ENCODE measurements around the gene PKP1. TPM values are rescaled to one million over a fixed set of nuclear protein-coding genes. Genes with fewer than 3 reads are reported as not detected.

Gene PKP1
- total RNA-seq, 1 experiment from 2014 or later, result 0.30 TPM

DNA sequence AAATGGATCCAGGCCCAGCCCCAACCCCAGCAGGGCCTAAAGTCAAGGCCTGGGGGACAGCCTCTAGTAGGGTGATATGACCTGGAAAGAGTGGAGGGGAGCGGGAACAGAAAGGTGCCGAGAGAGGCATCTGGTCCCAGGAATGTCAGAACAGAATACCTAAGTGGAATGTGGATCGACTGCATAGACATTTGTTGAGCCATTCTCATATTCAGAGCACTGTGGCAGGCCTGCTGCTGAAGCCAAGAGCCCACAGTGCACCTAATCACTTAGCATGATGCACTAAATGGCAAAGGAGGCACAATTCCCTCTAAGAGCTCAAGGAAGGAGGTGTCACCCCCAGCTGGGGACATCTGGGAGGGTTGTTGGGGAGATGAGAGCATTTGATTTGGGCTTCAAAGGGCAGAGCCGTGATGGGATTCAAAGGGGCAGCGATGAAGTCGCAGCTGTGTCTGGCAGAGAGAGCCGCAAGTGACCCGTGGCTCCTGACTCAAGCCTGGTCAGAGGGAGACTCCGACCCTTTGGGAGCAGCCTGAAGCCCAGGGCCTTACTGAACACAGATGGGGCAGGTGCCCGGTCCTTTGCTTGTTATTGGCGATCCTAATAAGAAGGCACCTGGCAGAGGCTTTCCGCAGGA, 8.6 kb upstream of the PKP1 start:
- DNase-seq (ENCODE audit: unreplicated experiment), result no peak
- Mint-ChIP-seq H3K27ac (ENCODE audit: low read depth, unreplicated experiment) (peak overlapping the region; percentile 79), H3K27me3 (ENCODE audit: insufficient read depth, unreplicated experiment) (no peaks in the 10 kb centered on the region), H3K4me1 (ENCODE audit: insufficient read depth, unreplicated experiment) (peaks cover 52% of the 10 kb centered on the region), H3K4me3 (ENCODE audit: unreplicated experiment) (no peak overlapping the region), H3K36me3 (ENCODE audit: insufficient read depth, unreplicated experiment) (peaks cover 6% of the 10 kb centered on the region), H3K9me3 (ENCODE audit: unreplicated experiment) (no peaks in the 10 kb centered on the region)
- no peak for TF ChIP-seq CTCF (IDR thresholded peaks at IDR 0.05; ENCODE audit: unreplicated experiment)
- intact Hi-C loops (cut with micrococcal nuclease), result loop anchor here (1.0 to 2.0 kb wide), 4 partner anchors 8 to 37 kb away; no protein-coding TSS in a partner anchor
- ChIA-PET CTCF (interaction anchor here (0.6 to 22.1 kb wide), 16 partner anchors 9 to 238 kb away, joined by 3 to 415 read pairs (median 7); partner anchors contain the start of gene PKP1), POLR2A (interaction anchor here (0.6 to 46.7 kb wide), 15 partner anchors 8 to 540 kb away, joined by 3 to 3819 read pairs (median 5); partner anchors contain the start of genes INAVA, PHLDA3 and PKP1)
- no TSS peak for BruUV-seq (replicated peaks)

DNA sequence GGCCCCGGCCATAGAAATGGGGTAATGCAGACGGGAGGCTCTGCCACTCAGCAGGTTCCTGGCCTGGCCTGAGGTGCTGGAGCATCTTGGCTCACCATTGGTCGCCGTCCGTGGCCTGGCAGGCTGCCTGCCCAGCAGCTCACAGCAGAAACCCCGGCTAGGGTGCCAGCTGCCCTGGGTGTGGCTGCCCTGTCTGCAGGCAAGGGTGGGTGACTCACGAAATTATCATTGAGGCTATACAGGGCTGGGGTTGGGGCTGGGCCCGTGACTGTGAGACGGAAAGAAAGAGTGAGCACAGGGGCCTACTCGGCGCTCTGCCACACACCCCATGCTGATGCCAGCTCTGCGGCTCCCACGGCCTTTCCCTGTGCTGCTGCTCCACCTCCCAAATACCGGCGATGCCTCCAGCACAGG, 8.0 kb upstream of the PKP1 start:
- H3K4me3 Mint-ChIP-seq (ENCODE audit: unreplicated experiment), result no peak overlapping the region
- peaks cover 6% of the 10 kb centered on the region for H3K36me3 Mint-ChIP-seq (ENCODE audit: insufficient read depth, unreplicated experiment)
- no peak for TF ChIP-seq CTCF (IDR thresholded peaks at IDR 0.05; ENCODE audit: unreplicated experiment)
- H3K4me1 Mint-ChIP-seq (ENCODE audit: insufficient read depth, unreplicated experiment), result peaks cover 53% of the 10 kb centered on the region
- intact Hi-C loops (cut with micrococcal nuclease), result loop anchor here (1.0 to 2.0 kb wide), 4 partner anchors 9 to 36 kb away; no protein-coding TSS in a partner anchor
- peak overlapping the region; percentile 79 for H3K27ac Mint-ChIP-seq (ENCODE audit: low read depth, unreplicated experiment)
- no TSS peak for BruUV-seq (replicated peaks)
- no peaks in the 10 kb centered on the region for H3K27me3 Mint-ChIP-seq (ENCODE audit: insufficient read depth, unreplicated experiment)
- H3K9me3 Mint-ChIP-seq (ENCODE audit: unreplicated experiment), result no peaks in the 10 kb centered on the region
- ChIA-PET CTCF (interaction anchor here (0.6 to 22.1 kb wide), 21 partner anchors 10 to 238 kb away, joined by 3 to 415 read pairs (median 5); partner anchors contain the start of gene PKP1), POLR2A (interaction anchor here (0.6 to 46.7 kb wide), 17 partner anchors 9 to 540 kb away, joined by 3 to 3819 read pairs (median 5); partner anchors contain the start of genes INAVA, PHLDA3 and PKP1)
- DNase-seq (ENCODE audit: unreplicated experiment), result peak; percentile 100

DNA sequence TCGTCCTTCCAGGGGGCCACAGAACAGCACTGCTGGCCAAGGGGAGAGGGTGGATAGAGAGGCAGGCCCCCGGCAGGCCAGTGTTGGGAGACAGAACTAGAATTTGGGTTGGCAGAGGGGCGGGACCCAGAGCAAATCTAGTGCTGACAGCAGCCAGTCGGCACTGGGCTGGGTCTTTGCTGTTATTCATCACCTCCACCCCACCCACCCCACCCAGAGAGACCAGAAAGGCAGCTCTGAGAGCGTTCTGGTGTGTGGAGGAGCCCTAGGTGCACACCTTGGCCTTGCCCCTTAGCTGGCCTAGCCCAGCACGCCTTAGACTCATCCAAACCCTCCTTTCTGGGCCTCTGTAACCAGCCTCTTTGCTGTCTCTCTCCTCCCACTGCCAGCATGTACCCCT, 6.4 kb upstream of the PKP1 start:
- ChIA-PET CTCF (interaction anchor here (0.6 to 22.1 kb wide), 11 partner anchors 11 to 173 kb away, joined by 3 to 415 read pairs (median 13); partner anchors contain the start of gene PKP1), POLR2A (interaction anchor here (0.6 to 46.7 kb wide), 6 partner anchors 11 to 662 kb away, joined by 3 to 3819 read pairs (median 48); partner anchors contain the start of gene PKP1)
- Mint-ChIP-seq H3K27me3 (ENCODE audit: insufficient read depth, unreplicated experiment) (no peaks in the 10 kb centered on the region), H3K9me3 (ENCODE audit: unreplicated experiment) (no peaks in the 10 kb centered on the region), H3K4me1 (ENCODE audit: insufficient read depth, unreplicated experiment) (peaks cover 56% of the 10 kb centered on the region), H3K27ac (ENCODE audit: low read depth, unreplicated experiment) (peak overlapping the region; percentile 79), H3K36me3 (ENCODE audit: insufficient read depth, unreplicated experiment) (peaks cover 6% of the 10 kb centered on the region), H3K4me3 (ENCODE audit: unreplicated experiment) (no peak overlapping the region)
- DNase-seq (ENCODE audit: unreplicated experiment), result no peak
- TF ChIP-seq CTCF (IDR thresholded peaks at IDR 0.05; ENCODE audit: unreplicated experiment), result no peak
- BruUV-seq (replicated peaks), result no TSS peak
- intact Hi-C loops (cut with micrococcal nuclease), result no loop called here

DNA sequence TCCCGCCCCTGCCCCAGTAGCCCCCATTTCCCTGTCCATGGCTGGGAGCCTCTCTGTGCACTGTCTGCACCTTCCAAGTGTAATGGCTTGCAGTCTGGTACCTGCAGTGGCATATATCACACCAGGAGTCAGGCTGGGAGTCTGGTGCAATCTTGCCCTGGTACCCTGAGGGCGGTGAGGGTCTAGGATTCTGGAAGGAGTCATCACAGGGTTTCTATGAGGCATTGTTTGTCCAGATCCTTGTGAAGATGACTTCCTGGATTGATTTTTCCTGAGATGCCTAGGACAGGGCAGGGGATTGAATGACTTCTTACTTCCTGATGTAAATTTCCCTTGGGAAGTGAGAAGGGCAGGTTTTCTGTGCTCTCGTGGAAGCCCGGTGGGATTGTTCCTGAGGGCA, 5.9 kb upstream of the PKP1 start:
- peaks cover 6% of the 10 kb centered on the region for H3K36me3 Mint-ChIP-seq (ENCODE audit: insufficient read depth, unreplicated experiment)
- H3K4me1 Mint-ChIP-seq (ENCODE audit: insufficient read depth, unreplicated experiment), result peaks cover 56% of the 10 kb centered on the region
- H3K27me3 Mint-ChIP-seq (ENCODE audit: insufficient read depth, unreplicated experiment), result no peaks in the 10 kb centered on the region
- no peak for TF ChIP-seq CTCF (IDR thresholded peaks at IDR 0.05; ENCODE audit: unreplicated experiment)
- no peak overlapping the region for H3K4me3 Mint-ChIP-seq (ENCODE audit: unreplicated experiment)
- POLR2A ChIA-PET, result interaction anchor here (3.7 to 46.7 kb wide), 3 partner anchors 11 to 22 kb away, joined by 90 to 3819 read pairs (median 97); partner anchors contain the start of gene PKP1
- no TSS peak for BruUV-seq (replicated peaks)
- intact Hi-C loops (cut with micrococcal nuclease), result no loop called here
- no peaks in the 10 kb centered on the region for H3K9me3 Mint-ChIP-seq (ENCODE audit: unreplicated experiment)
- no peak for DNase-seq (ENCODE audit: unreplicated experiment)
- CTCF ChIA-PET, result interaction anchor here (1.2 to 22.1 kb wide), 7 partner anchors 10 to 84 kb away, joined by 3 to 415 read pairs (median 19); partner anchors contain the start of gene PKP1
- peak overlapping the region; percentile 79 for H3K27ac Mint-ChIP-seq (ENCODE audit: low read depth, unreplicated experiment)

All from MCF 10A (cell line).